Right cardiac atrium (tissue), 5 donors: Measurements from ENCODE around the gene IFI44. TPM values are rescaled to one million over a fixed set of nuclear protein-coding genes. Genes with fewer than 3 reads are reported as not detected.

Experiments used
- ATAC-seq, 2 donors: fragments of 200-7000 bp; cut with Tn5 transposase; one replicate each; pipeline versions ENCODE4 v1.8.0 to v1.9.1; 2020; ENCODE audit warnings: moderate library complexity in 2 of 2, mild to moderate bottlenecking in 1 of 2
- DNase-seq, 3 donors: peaks; one replicate each; pipeline ENCODE4 v3.0.0-alpha.2; 2020
- H3K27ac ChIP-seq: one replicate; pipeline ENCODE4 v1.5.1; 2013; ENCODE audit warnings: mild to moderate bottlenecking, low read length, control low read depth, moderate library complexity
- H3K27me3 ChIP-seq: one replicate; pipeline ENCODE4 v1.6.1; 2013; ENCODE audit not compliant: control insufficient read depth, insufficient read depth
- H3K4me1 ChIP-seq: one replicate; pipeline ENCODE4 v1.6.1; 2013; ENCODE audit warnings: low read length; ENCODE audit not compliant: control insufficient read depth, insufficient read depth
- H3K4me3 ChIP-seq: one replicate; pipeline ENCODE4 v1.5.1; 2013; ENCODE audit warnings: low read length, control low read depth
- H3K9me3 ChIP-seq: one replicate; pipeline ENCODE4 v1.6.1; 2013; ENCODE audit warnings: low read length; ENCODE audit not compliant: control insufficient read depth
- WGBS: extraction: QIAGEN DNeasy Blood & Tissue Kit; methylation state at CpG from one replicate; pipeline ENCODE4 v1.1.7; 2013; 5-methylcytosine and 5-hydroxymethylcytosine counted together
- intact Hi-C, 4 donors: fragments of 100-400 bp; cut with DNase I; formaldehyde crosslinking; loops; one replicate each; pipeline versions ENCODE4 v1.11.0 to v1.14.0; 2022 to 2023
- polyA plus RNA-seq: library from polyadenylated mRNA; stranded (reverse); fragments of 200-250 nt; gene quantifications from one replicate; pipeline ENCODE4 v1.2.3, GENCODE V29; 2013
- total RNA-seq, 4 donors: library from RNA; stranded (reverse); fragmentation: NEBNext Ultra II Directional; extraction: Animal tissue kit (Norgen Biotek cat#: 25700); gene quantifications; one replicate each; pipeline ENCODE4 v1.2.1, GENCODE V29; 2021
- donor health status: healthy with polysubstance abuse.
- donor health status: DM: no; HTN: yes; CAD: no.
- donor health status: DM: no; HTN: no; CAD: no.
- donor health status: DM: no; HTN: yes; CAD: no; lungs with severe emphysema.
- donor health status: DM: yes; HTN: yes; CAD: no.

Gene IFI44
- total and polyA plus RNA-seq, 5 donors: 12.8 to 32.4 (median 13.7) TPM

DNA sequence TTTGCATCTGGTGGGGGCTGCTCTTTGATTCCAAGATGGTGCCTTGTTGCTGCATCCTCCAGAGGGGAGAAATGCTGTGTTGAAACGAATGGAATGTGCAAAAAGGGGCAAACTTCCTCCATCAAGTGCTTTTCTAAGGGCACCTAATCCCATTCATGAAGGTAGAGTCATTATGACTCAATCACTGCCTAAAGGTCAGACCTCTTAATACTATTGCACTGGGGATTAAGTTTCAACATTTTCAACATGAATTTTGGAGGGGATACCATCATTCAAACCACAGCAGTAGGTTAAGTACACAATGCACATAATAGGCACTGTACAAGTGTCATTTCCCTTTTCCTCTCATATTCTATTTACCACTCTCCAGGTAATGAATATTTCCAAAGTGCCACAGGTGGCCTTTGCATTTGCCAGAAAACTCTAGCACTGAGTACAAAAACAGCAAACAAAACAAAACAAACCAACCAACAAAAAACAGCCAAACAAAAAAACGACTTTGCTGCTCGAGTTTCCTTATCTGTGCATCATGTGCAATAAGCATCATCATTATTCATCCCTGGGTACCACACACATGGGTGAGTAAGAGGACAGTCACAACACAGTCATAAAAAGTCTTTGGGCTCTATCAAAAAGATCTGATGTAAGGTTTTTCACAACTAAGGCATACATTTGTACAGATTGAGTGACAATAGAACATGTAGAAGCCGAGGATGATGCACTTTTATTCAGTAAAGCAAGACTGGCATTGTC, 42.5 kb downstream of the IFI44 start:
- intact Hi-C loops: no loop called here
- 50% methylated on average over 4 of the region's 4 CpGs for WGBS

DNA sequence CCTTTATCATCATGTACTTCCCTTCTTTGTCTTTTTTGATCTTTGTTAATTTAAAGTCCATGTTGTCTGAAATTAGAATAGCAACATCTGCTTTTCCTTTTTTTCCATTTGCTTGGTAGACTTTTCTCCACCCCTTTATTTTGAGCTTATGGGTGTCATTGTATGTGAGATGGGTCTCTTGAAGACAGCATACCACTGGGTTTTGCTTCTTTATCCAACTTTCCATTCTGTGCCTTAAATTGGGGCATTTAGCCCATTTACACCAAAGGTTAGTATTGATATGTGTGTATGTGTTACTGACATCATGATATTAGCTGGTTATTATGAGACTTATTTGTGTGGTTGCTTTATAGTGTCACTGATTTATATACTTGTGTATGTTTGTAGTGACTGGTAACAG, 50.2 kb downstream of the IFI44 start:
- DNase-seq: no peak
- intact Hi-C loops: no loop called here
- no peak overlapping the region for H3K4me3 ChIP-seq
- H3K4me1 ChIP-seq: no peaks in the 10 kb centered on the region
- no peak for ATAC-seq
- H3K27me3 ChIP-seq: no peaks in the 10 kb centered on the region
- no peaks in the 10 kb centered on the region for H3K9me3 ChIP-seq
- no peak overlapping the region for H3K27ac ChIP-seq

More for the DNA sequence above, 42.5 kb downstream of the IFI44 start:
- Histone ChIP-seq H3K27me3 (peaks cover 2% of the 10 kb centered on the region), H3K4me1 (no peaks in the 10 kb centered on the region), H3K9me3 (no peaks in the 10 kb centered on the region), H3K4me3 (no peak overlapping the region), H3K27ac (no peak overlapping the region)
- DNase-seq (no peak), ATAC-seq (no peak)

DNA sequence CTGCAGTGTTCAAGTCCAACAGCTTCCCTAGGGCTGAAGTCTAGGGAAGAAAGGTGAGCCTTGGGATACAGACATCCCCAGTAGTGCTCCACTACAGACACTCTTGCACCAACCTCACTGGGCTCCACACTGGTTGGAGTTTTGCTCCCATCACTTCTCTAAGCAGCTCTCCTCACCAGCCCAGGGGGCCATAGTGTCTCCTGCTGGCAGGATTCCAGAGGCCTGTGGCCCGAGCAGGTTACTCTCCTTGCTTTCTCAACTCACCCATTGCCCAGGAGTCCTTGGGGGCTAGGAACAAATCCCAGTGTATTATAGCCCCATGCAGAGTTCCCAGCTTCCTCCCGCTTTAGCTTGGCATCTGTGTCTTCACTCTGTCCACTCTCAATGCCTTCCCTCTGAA, 52.8 kb downstream of the IFI44 start:
- intact Hi-C loops: no loop called here
- H3K9me3 ChIP-seq: no peaks in the 10 kb centered on the region
- WGBS: 78% methylated on average over 2 of the region's 2 CpGs
- no peak overlapping the region for H3K27ac ChIP-seq
- no peak overlapping the region for H3K4me3 ChIP-seq
- no peaks in the 10 kb centered on the region for H3K4me1 ChIP-seq
- no peak for ATAC-seq
- no peaks in the 10 kb centered on the region for H3K27me3 ChIP-seq
- DNase-seq: peak in 1 of 3 donors; percentile 17

DNA sequence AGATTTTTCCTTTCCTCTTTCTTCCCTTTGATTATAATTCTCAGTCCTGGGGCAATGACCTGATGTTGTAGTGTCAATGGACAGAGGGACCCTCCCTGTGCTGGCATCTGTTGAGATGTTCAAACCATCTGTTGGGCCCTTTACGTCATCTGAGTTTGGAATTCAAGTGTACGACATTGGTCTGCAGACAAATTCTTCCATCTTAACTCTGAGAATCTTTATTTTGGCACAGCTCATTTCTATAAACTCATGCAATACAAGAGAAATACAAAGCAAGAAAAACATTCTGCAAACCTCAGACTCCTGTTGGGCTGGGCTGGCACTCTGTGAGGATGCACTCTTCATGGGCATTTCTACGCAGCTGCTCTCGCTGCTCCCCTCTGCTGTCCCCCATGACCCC, 54.2 kb downstream of the IFI44 start:
- Histone ChIP-seq H3K4me3 (no peak overlapping the region), H3K4me1 (no peaks in the 10 kb centered on the region), H3K27me3 (no peaks in the 10 kb centered on the region), H3K27ac (no peak overlapping the region), H3K9me3 (no peaks in the 10 kb centered on the region)
- 73% methylated on average over 4 of the region's 4 CpGs for WGBS
- ATAC-seq: no peak
- DNase-seq: no peak
- intact Hi-C loops: no loop called here

DNA sequence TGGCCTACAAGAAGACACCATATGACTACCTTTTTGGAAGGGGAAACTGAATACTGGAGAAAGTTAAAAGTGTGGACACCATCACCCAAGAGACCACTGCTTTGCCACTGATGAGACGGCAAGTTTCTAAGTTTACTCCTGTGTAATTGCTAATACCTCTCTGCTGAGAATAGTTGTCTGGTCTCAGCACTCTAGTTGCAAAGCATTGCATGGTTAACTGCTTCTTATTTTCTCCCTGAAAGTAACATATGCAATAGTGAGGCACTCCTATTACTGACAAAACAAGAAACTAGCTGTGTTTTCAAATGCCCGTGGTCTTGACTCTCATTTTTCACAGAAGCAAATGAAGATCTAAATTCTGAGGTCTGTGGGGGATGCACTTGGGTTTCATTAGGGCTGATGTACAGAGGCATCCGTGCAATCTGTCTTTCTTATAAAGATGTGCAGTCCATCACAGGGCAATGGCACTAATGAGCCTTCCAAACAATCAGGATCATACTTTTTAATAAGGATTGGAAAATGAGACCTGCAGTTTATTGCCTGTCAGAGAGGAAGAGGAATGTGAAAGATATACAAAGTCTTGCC, 62.9 kb downstream of the IFI44 start:
- no peaks in the 10 kb centered on the region for H3K4me1 ChIP-seq
- H3K4me3 ChIP-seq: no peak overlapping the region
- no peaks in the 10 kb centered on the region for H3K27me3 ChIP-seq
- no peaks in the 10 kb centered on the region for H3K9me3 ChIP-seq
- WGBS: 76% methylated on average over 3 of the region's 3 CpGs
- intact Hi-C loops: no loop called here
- ATAC-seq (no peak), DNase-seq (no peak)
- H3K27ac ChIP-seq: no peak overlapping the region

DNA sequence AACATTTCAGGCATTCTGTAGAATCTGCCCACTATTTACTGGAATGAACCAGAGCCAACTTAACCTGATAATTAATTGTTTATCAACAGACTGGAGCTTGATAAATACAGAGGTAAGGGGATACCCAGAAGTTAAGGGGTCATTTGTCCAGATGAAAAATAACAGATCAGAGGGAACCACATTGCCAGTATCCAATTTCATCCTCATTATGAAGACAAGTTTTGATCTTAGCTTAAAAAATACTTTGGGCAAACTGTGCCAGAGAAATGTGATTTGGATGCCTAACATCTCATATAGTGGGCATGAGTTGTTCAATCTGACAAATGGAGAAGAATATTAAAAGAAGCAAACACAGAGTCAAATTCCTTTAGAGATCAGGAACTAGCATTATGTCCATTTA, 63.7 kb downstream of the IFI44 start:
- ATAC-seq (no peak), DNase-seq (no peak)
- Histone ChIP-seq H3K27ac (no peak overlapping the region), H3K27me3 (no peaks in the 10 kb centered on the region), H3K9me3 (no peaks in the 10 kb centered on the region), H3K4me1 (no peaks in the 10 kb centered on the region), H3K4me3 (no peak overlapping the region)
- intact Hi-C loops: no loop called here

Other genes with a start within 250 kb of the IFI44 start
- 1 to 10 TPM in 2 of 4 donors, under 1 TPM in 2; 0.34 to 1.7 (median 1.1) TPM for gene PTGFR, start 158.9 kb upstream of the IFI44 start, total RNA-seq
- 0.72 TPM for gene PTGFR, start 158.9 kb upstream of the IFI44 start, polyA plus RNA-seq
- gene IFI44L, start 29.4 kb upstream of the IFI44 start, total RNA-seq: 10 to 100 TPM in 2 of 4 donors, 1 to 10 TPM in 2; 5.5 to 28.9 (median 10.9) TPM
- 4.7 TPM for gene IFI44L, start 29.4 kb upstream of the IFI44 start, polyA plus RNA-seq